Measurements from ENCODE around the gene NAGLU. TPM values are rescaled to one million over a fixed set of nuclear protein-coding genes. Genes with fewer than 3 reads are reported as not detected.
"Not testable (repeated sequence)": the region's sequence is repeated elsewhere in the genome, so short reads cannot be mapped to it uniquely, and the experiment has no call there.

The NAGLU gene
- total and polyA plus RNA-seq, 8 donors: 11.7 to 55.8 (median 21.1) TPM

- intact Hi-C loops (cut with DNase I; ENCODE audit: low total_unique reads): no loop called here
- TF ChIP-seq EP300 (IDR thresholded peaks at IDR 0.05) (no peak), POLR2A (IDR thresholded peaks at IDR 0.05) (no peak), CTCF (IDR thresholded peaks at IDR 0.05) (no peak), POLR2AphosphoS5 (IDR thresholded peaks at IDR 0.05) (no peak)
- Histone ChIP-seq H3K27ac (no peak overlapping the region), H3K4me3 (no peak overlapping the region), H3K4me1 (peaks cover 11 to 33% (median 16%) of the 10 kb centered on the region in 4 donors), H3K9me3 (no peaks in the 10 kb centered on the region), H3K36me3 (peaks cover 43 to 71% (median 61%) of the 10 kb centered on the region in 4 donors), H3K27me3 (no peaks in the 10 kb centered on the region)
- no peak for DNase-seq
- WGBS, 5 donors: 90 to 93% (median 92%) methylated on average over 8 to 39 of the region's 39 CpGs
Observed at GRCh38 chr17:42543190-42544079, 7.4 kb downstream of the NAGLU start.

- no peaks in the 10 kb centered on the region for H3K27me3 ChIP-seq
- H3K36me3 ChIP-seq: peaks cover 29 to 57% (median 46%) of the 10 kb centered on the region in 4 donors
- DNase-seq: no peak
- TF ChIP-seq POLR2A (IDR thresholded peaks at IDR 0.05) (no peak), EP300 (IDR thresholded peaks at IDR 0.05) (no peak), POLR2AphosphoS5 (IDR thresholded peaks at IDR 0.05) (no peak), CTCF (IDR thresholded peaks at IDR 0.05) (no peak)
- H3K4me3 ChIP-seq: no peak overlapping the region
- H3K27ac ChIP-seq: no peak overlapping the region
- no peaks in the 10 kb centered on the region for H3K9me3 ChIP-seq
- 70 to 75% (median 73%) methylated on average over 8 of the region's 8 CpGs for WGBS, 5 donors
- H3K4me1 ChIP-seq: peaks cover 13 to 41% (median 20%) of the 10 kb centered on the region in 4 donors
- intact Hi-C loops (cut with DNase I; ENCODE audit: low total_unique reads): no loop called here
Observed at GRCh38 chr17:42544874-42545283, 8.8 kb downstream of the NAGLU start.

- H3K27me3 ChIP-seq; intact Hi-C loops (cut with DNase I; ENCODE audit: low total_unique reads); H3K27ac ChIP-seq; H3K4me3 ChIP-seq; DNase-seq; H3K9me3 ChIP-seq: not testable (repeated sequence)
- 81 to 89% (median 88%) methylated on average over 7 to 9 of the region's 9 CpGs for WGBS, 5 donors
- Histone ChIP-seq H3K4me1 (peaks cover 13 to 37% (median 20%) of the 10 kb centered on the region in 4 donors), H3K36me3 (peaks cover 29 to 46% (median 39%) of the 10 kb centered on the region in 4 donors)
Observed at GRCh38 chr17:42545755-42546505, 9.9 kb downstream of the NAGLU start.

- TF ChIP-seq POLR2A (IDR thresholded peaks at IDR 0.05) (no peak), CTCF (IDR thresholded peaks at IDR 0.05) (no peak), POLR2AphosphoS5 (IDR thresholded peaks at IDR 0.05) (no peak), EP300 (IDR thresholded peaks at IDR 0.05) (no peak)
- Histone ChIP-seq H3K9me3 (no peaks in the 10 kb centered on the region), H3K4me1 (peaks cover 5 to 27% (median 20%) of the 10 kb centered on the region in 4 donors), H3K4me3 (no peak overlapping the region), H3K27ac (no peak overlapping the region), H3K36me3 (peaks cover 21 to 40% (median 29%) of the 10 kb centered on the region in 4 donors), H3K27me3 (no peaks in the 10 kb centered on the region)
- intact Hi-C loops (cut with DNase I; ENCODE audit: low total_unique reads): no loop called here
- DNase-seq: no peak
- WGBS, 5 donors: 73 to 89% (median 81%) methylated on average over 10 to 23 of the region's 23 CpGs
Observed at GRCh38 chr17:42547001-42547461, 11.0 kb downstream of the NAGLU start.
